Mucosa of stomach (tissue), 1 donor: ENCODE measurements around the gene AJAP1.

Experiments
- H3K27me3 ChIP-seq: one replicate; pipeline ENCODE4 v1.7.0; 2013; ENCODE audit warnings: mild to moderate bottlenecking, low read length; ENCODE audit not compliant: control insufficient read depth, insufficient read depth
- H3K36me3 ChIP-seq: one replicate; pipeline ENCODE4 v1.7.0; 2013; ENCODE audit warnings: low read length; ENCODE audit not compliant: control insufficient read depth, insufficient read depth
- H3K4me1 ChIP-seq: one replicate; pipeline ENCODE4 v1.7.0; 2013; ENCODE audit warnings: mild to moderate bottlenecking, low read length; ENCODE audit not compliant: control insufficient read depth, insufficient read depth
- H3K4me3 ChIP-seq: one replicate; pipeline ENCODE4 v1.7.0; 2013; ENCODE audit warnings: low read length
- H3K9ac ChIP-seq: one replicate; pipeline ENCODE4 v1.7.0; 2013; ENCODE audit warnings: mild to moderate bottlenecking, low read length, moderate library complexity
- H3K9me3 ChIP-seq: one replicate; pipeline ENCODE4 v1.7.0; 2013; ENCODE audit warnings: mild to moderate bottlenecking, low read length, moderate library complexity; ENCODE audit not compliant: control insufficient read depth
- donor health status: Pancreatic carcinoma.

AJAP1 gene

GRCh38 chr1:4784761-4785160 is 130.4 kb downstream of the AJAP1 start:
- Histone ChIP-seq H3K9me3 (no peaks in the 10 kb centered on the region), H3K27me3 (no peaks in the 10 kb centered on the region), H3K4me3 (no peak overlapping the region), H3K36me3 (no peaks in the 10 kb centered on the region), H3K4me1 (no peaks in the 10 kb centered on the region), H3K9ac (no peak overlapping the region)

GRCh38 chr1:4786055-4786454 is 131.6 kb downstream of the AJAP1 start:
- Histone ChIP-seq H3K9ac (no peak overlapping the region), H3K4me1 (no peaks in the 10 kb centered on the region), H3K9me3 (no peaks in the 10 kb centered on the region), H3K36me3 (no peaks in the 10 kb centered on the region), H3K4me3 (no peak overlapping the region), H3K27me3 (no peaks in the 10 kb centered on the region)

GRCh38 chr1:4787551-4787950 is 133.1 kb downstream of the AJAP1 start:
- Histone ChIP-seq H3K4me1 (no peaks in the 10 kb centered on the region), H3K9me3 (no peaks in the 10 kb centered on the region), H3K27me3 (no peaks in the 10 kb centered on the region), H3K4me3 (no peak overlapping the region), H3K9ac (no peak overlapping the region), H3K36me3 (no peaks in the 10 kb centered on the region)

- H3K9me3 ChIP-seq, result no peaks in the 10 kb centered on the region
- H3K36me3 ChIP-seq, result no peaks in the 10 kb centered on the region
- no peaks in the 10 kb centered on the region for H3K27me3 ChIP-seq
- no peak overlapping the region for H3K9ac ChIP-seq
- no peaks in the 10 kb centered on the region for H3K4me1 ChIP-seq
- no peak overlapping the region for H3K4me3 ChIP-seq
These were observed 138.2 kb downstream of the AJAP1 start for GRCh38 chr1:4792565-4792964.

- Histone ChIP-seq H3K9ac (no peak overlapping the region), H3K27me3 (no peaks in the 10 kb centered on the region), H3K36me3 (no peaks in the 10 kb centered on the region), H3K4me1 (no peaks in the 10 kb centered on the region), H3K4me3 (no peak overlapping the region), H3K9me3 (no peaks in the 10 kb centered on the region)
These were observed 139.8 kb downstream of the AJAP1 start for GRCh38 chr1:4794020-4794780.

- no peak overlapping the region for H3K4me3 ChIP-seq
- H3K9me3 ChIP-seq, result no peaks in the 10 kb centered on the region
These were observed 142.0 kb downstream of the AJAP1 start for GRCh38 chr1:4796161-4797015.

GRCh38 chr1:4797016-4797410 is 142.6 kb downstream of the AJAP1 start:
- H3K4me3 ChIP-seq, result no peak overlapping the region
- H3K27me3 ChIP-seq, result no peaks in the 10 kb centered on the region
- no peak overlapping the region for H3K9ac ChIP-seq
- no peaks in the 10 kb centered on the region for H3K9me3 ChIP-seq
- H3K36me3 ChIP-seq, result no peaks in the 10 kb centered on the region
- no peaks in the 10 kb centered on the region for H3K4me1 ChIP-seq

More at GRCh38 chr1:4796161-4797015, 142.0 kb downstream of the AJAP1 start:
- Histone ChIP-seq H3K36me3 (no peaks in the 10 kb centered on the region), H3K4me1 (no peaks in the 10 kb centered on the region), H3K27me3 (no peaks in the 10 kb centered on the region), H3K9ac (no peak overlapping the region)

- Histone ChIP-seq H3K4me3 (no peak overlapping the region), H3K27me3 (no peaks in the 10 kb centered on the region), H3K4me1 (no peaks in the 10 kb centered on the region), H3K9me3 (no peaks in the 10 kb centered on the region), H3K36me3 (no peaks in the 10 kb centered on the region), H3K9ac (no peak overlapping the region)
These were observed 143.0 kb downstream of the AJAP1 start for GRCh38 chr1:4797429-4797828.

- H3K9ac ChIP-seq, result no peak overlapping the region
These were observed 146.9 kb downstream of the AJAP1 start for GRCh38 chr1:4801192-4801924.

GRCh38 chr1:4802024-4802423 is 147.6 kb downstream of the AJAP1 start:
- Histone ChIP-seq H3K4me3 (no peak overlapping the region), H3K27me3 (no peaks in the 10 kb centered on the region), H3K4me1 (no peaks in the 10 kb centered on the region), H3K9me3 (no peaks in the 10 kb centered on the region), H3K36me3 (no peaks in the 10 kb centered on the region), H3K9ac (no peak overlapping the region)

More at GRCh38 chr1:4801192-4801924, 146.9 kb downstream of the AJAP1 start:
- H3K4me3 ChIP-seq, result no peak overlapping the region
- no peaks in the 10 kb centered on the region for H3K9me3 ChIP-seq
- no peaks in the 10 kb centered on the region for H3K27me3 ChIP-seq
- no peaks in the 10 kb centered on the region for H3K36me3 ChIP-seq
- H3K4me1 ChIP-seq, result no peaks in the 10 kb centered on the region

- Histone ChIP-seq H3K4me3 (no peak overlapping the region), H3K36me3 (no peaks in the 10 kb centered on the region), H3K9ac (no peak overlapping the region), H3K27me3 (no peaks in the 10 kb centered on the region), H3K4me1 (no peaks in the 10 kb centered on the region), H3K9me3 (no peaks in the 10 kb centered on the region)
These were observed 148.9 kb downstream of the AJAP1 start for GRCh38 chr1:4803335-4803734.

- H3K27me3 ChIP-seq, result no peaks in the 10 kb centered on the region
- no peaks in the 10 kb centered on the region for H3K4me1 ChIP-seq
- H3K9me3 ChIP-seq, result no peaks in the 10 kb centered on the region
- no peaks in the 10 kb centered on the region for H3K36me3 ChIP-seq
- H3K9ac ChIP-seq, result no peak overlapping the region
- no peak overlapping the region for H3K4me3 ChIP-seq
These were observed 151.6 kb downstream of the AJAP1 start for GRCh38 chr1:4805987-4806386.
